ENCODE data around the gene SMOC2.
"Not testable (repeated sequence)": the region's sequence is repeated elsewhere in the genome, so short reads cannot be mapped to it uniquely, and the experiment has no call there.

SMOC2 gene

GRCh38 chr6:168538892-168539811 is 98.2 kb downstream of the SMOC2 start:
- DNase-seq (ENCODE audit: low spot score): no peak

GRCh38 chr6:168540713-168541291 is 99.8 kb downstream of the SMOC2 start:
- DNase-seq (ENCODE audit: low spot score): no peak

- DNase-seq (ENCODE audit: low spot score): no peak
Measured at GRCh38 chr6:168541307-168541706, 100.3 kb downstream of the SMOC2 start.

- DNase-seq (ENCODE audit: low spot score): no peak
Measured at GRCh38 chr6:168542301-168542700, 101.3 kb downstream of the SMOC2 start.

GRCh38 chr6:168545428-168545827 is 104.4 kb downstream of the SMOC2 start:
- DNase-seq (ENCODE audit: low spot score): no peak

- no peak for DNase-seq (ENCODE audit: low spot score)
Measured at GRCh38 chr6:168546151-168546550, 105.2 kb downstream of the SMOC2 start.

GRCh38 chr6:168546730-168547129 is 105.7 kb downstream of the SMOC2 start:
- DNase-seq (ENCODE audit: low spot score): no peak

- no peak for DNase-seq (ENCODE audit: low spot score)
Measured at GRCh38 chr6:168550326-168550725, 109.3 kb downstream of the SMOC2 start.

- DNase-seq (ENCODE audit: low spot score): no peak
Measured at GRCh38 chr6:168554472-168554871, 113.5 kb downstream of the SMOC2 start.

GRCh38 chr6:168554898-168555617 is 114.1 kb downstream of the SMOC2 start:
- no peak for DNase-seq (ENCODE audit: low spot score)

GRCh38 chr6:168555618-168556273 is 114.8 kb downstream of the SMOC2 start:
- no peak for DNase-seq (ENCODE audit: low spot score)

- DNase-seq (ENCODE audit: low spot score): no peak
Measured at GRCh38 chr6:168557512-168557911, 116.5 kb downstream of the SMOC2 start.

GRCh38 chr6:168558686-168559085 is 117.7 kb downstream of the SMOC2 start:
- DNase-seq (ENCODE audit: low spot score): no peak

- no peak for DNase-seq (ENCODE audit: low spot score)
Measured at GRCh38 chr6:168559574-168560098, 118.7 kb downstream of the SMOC2 start.

- no peak for DNase-seq (ENCODE audit: low spot score)
Measured at GRCh38 chr6:168560126-168560525, 119.1 kb downstream of the SMOC2 start.

- no peak for DNase-seq (ENCODE audit: low spot score)
Measured at GRCh38 chr6:168562576-168563151, 121.7 kb downstream of the SMOC2 start.

- no peak for DNase-seq (ENCODE audit: low spot score)
Measured at GRCh38 chr6:168563656-168564055, 122.7 kb downstream of the SMOC2 start.

GRCh38 chr6:168565112-168565511 is 124.1 kb downstream of the SMOC2 start:
- no peak for DNase-seq (ENCODE audit: low spot score)

- DNase-seq (ENCODE audit: low spot score): no peak
Measured at GRCh38 chr6:168570211-168570610, 129.2 kb downstream of the SMOC2 start.

- DNase-seq (ENCODE audit: low spot score): no peak
Measured at GRCh38 chr6:168571268-168571667, 130.3 kb downstream of the SMOC2 start.

- not testable (repeated sequence) for DNase-seq (ENCODE audit: low spot score)
Measured at GRCh38 chr6:168573276-168573835, 132.4 kb downstream of the SMOC2 start.

Measured in pons (tissue), 1 donor.